ENCODE data around the gene OTOGL.

DNA sequence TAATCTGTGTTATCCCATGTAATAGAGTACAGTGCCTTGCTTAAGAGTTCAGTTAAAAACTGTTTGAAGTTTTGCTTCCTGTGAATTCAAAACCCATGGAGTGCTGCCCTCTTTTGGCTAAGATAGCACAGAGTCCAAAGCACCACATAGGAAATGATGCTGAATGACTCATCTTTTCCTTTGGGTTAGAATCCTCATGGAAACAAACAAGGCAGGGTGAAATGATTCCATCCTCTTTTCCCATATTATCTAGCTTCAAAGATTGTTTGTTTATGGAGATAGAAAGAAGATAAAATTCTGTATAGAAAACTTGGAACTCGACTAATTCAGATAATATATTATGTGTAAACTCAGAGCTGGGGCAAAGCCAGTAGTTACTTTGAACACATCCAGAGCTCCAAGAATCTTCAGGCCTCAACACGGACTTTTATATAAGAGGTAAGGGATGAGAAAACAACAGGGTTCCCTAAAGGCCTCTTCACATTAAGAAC lies 87.4 kb downstream of the OTOGL start:
- TF ChIP-seq, protein P1, sequence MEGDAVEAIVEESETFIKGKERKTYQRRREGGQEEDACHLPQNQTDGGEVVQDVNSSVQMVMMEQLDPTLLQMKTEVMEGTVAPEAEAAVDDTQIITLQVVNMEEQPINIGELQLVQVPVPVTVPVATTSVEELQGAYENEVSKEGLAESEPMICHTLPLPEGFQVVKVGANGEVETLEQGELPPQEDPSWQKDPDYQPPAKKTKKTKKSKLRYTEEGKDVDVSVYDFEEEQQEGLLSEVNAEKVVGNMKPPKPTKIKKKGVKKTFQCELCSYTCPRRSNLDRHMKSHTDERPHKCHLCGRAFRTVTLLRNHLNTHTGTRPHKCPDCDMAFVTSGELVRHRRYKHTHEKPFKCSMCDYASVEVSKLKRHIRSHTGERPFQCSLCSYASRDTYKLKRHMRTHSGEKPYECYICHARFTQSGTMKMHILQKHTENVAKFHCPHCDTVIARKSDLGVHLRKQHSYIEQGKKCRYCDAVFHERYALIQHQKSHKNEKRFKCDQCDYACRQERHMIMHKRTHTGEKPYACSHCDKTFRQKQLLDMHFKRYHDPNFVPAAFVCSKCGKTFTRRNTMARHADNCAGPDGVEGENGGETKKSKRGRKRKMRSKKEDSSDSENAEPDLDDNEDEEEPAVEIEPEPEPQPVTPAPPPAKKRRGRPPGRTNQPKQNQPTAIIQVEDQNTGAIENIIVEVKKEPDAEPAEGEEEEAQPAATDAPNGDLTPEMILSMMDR (IDR thresholded peaks at IDR 0.05), result peak; percentile 44 to 63
- TF ChIP-seq EP300 (IDR thresholded peaks at IDR 0.05) (no peak), POLR2A (IDR thresholded peaks at IDR 0.05) (no peak), POLR2AphosphoS5 (IDR thresholded peaks at IDR 0.05) (peak in 2 of 3 donors; percentile 64 to 79)

Measured in suprapubic skin (tissue), 4 donors.